ENCODE results near the gene PRDM11.

Gene PRDM11

GRCh38 chr11:45158210-45158731, 11.8 kb downstream of the PRDM11 start:
- no peak for DNase-seq

- DNase-seq, result no peak
These were observed 12.6 kb downstream of the PRDM11 start for GRCh38 chr11:45158891-45159605.

GRCh38 chr11:45159781-45160365, 13.4 kb downstream of the PRDM11 start:
- no peak for DNase-seq

- DNase-seq, result no peak
These were observed 15.0 kb downstream of the PRDM11 start for GRCh38 chr11:45161252-45162063.

GRCh38 chr11:45162064-45162375, 15.6 kb downstream of the PRDM11 start:
- no peak for DNase-seq

GRCh38 chr11:45162916-45163879, 16.8 kb downstream of the PRDM11 start:
- DNase-seq, result no peak

GRCh38 chr11:45163956-45164575, 17.6 kb downstream of the PRDM11 start:
- no peak for DNase-seq

GRCh38 chr11:45165386-45165785, 18.9 kb downstream of the PRDM11 start:
- no peak for DNase-seq

GRCh38 chr11:45165806-45166603, 19.6 kb downstream of the PRDM11 start:
- DNase-seq, result no peak

GRCh38 chr11:45166604-45166897, 20.1 kb downstream of the PRDM11 start:
- no peak for DNase-seq

- no peak for DNase-seq
These were observed 20.8 kb downstream of the PRDM11 start for GRCh38 chr11:45167283-45167682.

- no peak for DNase-seq
These were observed 22.1 kb downstream of the PRDM11 start for GRCh38 chr11:45168366-45169130.

- no peak for DNase-seq
These were observed 23.1 kb downstream of the PRDM11 start for GRCh38 chr11:45169310-45170072.

GRCh38 chr11:45170484-45170883, 24.0 kb downstream of the PRDM11 start:
- DNase-seq, result no peak

- no peak for DNase-seq
These were observed 25.1 kb downstream of the PRDM11 start for GRCh38 chr11:45171550-45171949.

- no peak for DNase-seq
These were observed 26.6 kb downstream of the PRDM11 start for GRCh38 chr11:45173064-45173463.

GRCh38 chr11:45174168-45174835, 27.9 kb downstream of the PRDM11 start:
- DNase-seq, result no peak

GRCh38 chr11:45174963-45175362, 28.5 kb downstream of the PRDM11 start:
- DNase-seq, result no peak

GRCh38 chr11:45176996-45177395, 30.6 kb downstream of the PRDM11 start:
- no peak for DNase-seq
